Stimulated activated naive CD8-positive, alpha-beta T cell treated with anti-CD3 and anti-CD28 coated beads, Interleukin-15, Interleukin-2, amounts not matched to agents 100 U/mL and 50 U/mL, for 24 hours (primary cell): ENCODE results near the gene SPATA21.
"Not testable (repeated sequence)": the region's sequence is repeated elsewhere in the genome, so short reads cannot be mapped to it uniquely, and the experiment has no call there.

Experiments
- ATAC-seq: fragments of 150-1000 bp; cut with Tn5 transposase; one replicate; pipeline ENCODE4 v1.10.0; 2021
- DNase-seq: peaks from one replicate; pipeline ENCODE4 v3.0.0; 2021

SPATA21 gene

DNA sequence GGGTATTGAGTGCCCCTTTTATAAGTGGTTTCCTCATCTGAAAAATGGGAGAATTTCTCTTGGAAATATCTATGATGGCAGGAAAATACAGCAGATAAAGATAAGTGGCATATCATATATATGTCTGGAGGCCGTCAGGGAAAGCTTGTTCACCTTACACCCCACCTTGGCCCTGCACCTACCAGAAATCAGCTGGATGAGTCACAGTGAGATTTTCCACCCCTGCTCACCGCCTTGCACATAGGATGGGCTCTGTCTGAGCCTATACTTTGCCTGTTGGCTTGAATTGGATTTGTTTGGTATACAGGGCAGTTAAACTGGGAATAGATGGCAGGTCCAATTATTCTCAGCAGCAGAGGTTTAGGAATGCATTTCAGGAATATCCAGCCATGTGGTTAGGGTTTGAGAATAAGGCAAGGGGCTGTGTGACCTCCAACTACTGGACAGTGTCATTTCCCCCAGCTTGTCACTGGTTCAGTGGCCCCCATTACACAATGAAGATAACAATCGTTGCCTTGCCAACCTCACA lies at the start of gene SPATA21:
SPATA21 (minus strand) TSS at position 479 of the 529 bp plus-strand sequence. CDS start 6,053 bp downstream, outside the sequence.
- no peak for ATAC-seq
- no peak for DNase-seq

DNA sequence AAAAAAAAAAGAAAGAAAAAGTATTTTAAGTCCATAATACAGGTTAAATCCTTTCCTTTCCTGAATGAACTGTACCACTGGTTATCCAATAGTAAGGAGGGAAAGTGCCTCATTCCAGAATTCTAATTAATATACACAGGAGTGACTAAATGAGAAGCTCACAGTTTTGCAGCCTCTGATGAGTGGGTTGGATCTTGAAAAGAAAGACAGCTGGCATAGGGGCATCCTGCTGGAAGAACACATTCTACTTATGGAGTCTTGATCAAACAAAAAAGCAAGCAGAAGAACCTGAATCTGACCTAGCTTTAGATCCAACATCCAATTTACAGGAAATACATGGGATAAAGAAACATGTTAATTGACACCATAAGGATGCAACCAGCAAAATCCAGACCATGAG lies 49.8 kb upstream of the SPATA21 start:
- not testable (repeated sequence) for DNase-seq

DNA sequence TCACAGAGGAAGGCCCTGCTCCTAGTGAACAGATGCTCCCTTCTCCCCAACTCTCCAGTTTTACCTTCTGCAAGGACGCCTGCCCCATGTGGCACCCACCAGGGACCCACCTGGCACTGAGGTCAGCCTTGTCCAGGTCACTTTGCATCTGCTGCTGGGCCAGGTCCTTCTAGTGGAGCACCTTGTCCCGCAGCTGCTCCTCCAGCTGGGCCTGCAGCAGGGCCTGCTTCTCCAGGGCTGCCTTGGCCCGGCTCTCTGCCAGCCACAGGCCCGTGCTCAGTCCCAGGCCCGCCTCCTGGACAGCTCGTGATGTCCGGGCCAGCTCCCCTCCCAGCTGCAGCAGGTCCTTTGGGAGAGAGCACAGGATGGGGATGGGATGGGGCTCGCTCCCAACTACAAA lies 49.1 kb upstream of the SPATA21 start:
- ATAC-seq, DNase-seq: not testable (repeated sequence)

More for the DNA sequence above, 49.8 kb upstream of the SPATA21 start:
- not testable (repeated sequence) for ATAC-seq

GRCh38 chr1:16484931-16485330 lies 47.7 kb upstream of the SPATA21 start:
- no peak for ATAC-seq
- DNase-seq = no peak

GRCh38 chr1:16484501-16484835 lies 47.2 kb upstream of the SPATA21 start:
- DNase-seq (no peak), ATAC-seq (no peak)

DNA sequence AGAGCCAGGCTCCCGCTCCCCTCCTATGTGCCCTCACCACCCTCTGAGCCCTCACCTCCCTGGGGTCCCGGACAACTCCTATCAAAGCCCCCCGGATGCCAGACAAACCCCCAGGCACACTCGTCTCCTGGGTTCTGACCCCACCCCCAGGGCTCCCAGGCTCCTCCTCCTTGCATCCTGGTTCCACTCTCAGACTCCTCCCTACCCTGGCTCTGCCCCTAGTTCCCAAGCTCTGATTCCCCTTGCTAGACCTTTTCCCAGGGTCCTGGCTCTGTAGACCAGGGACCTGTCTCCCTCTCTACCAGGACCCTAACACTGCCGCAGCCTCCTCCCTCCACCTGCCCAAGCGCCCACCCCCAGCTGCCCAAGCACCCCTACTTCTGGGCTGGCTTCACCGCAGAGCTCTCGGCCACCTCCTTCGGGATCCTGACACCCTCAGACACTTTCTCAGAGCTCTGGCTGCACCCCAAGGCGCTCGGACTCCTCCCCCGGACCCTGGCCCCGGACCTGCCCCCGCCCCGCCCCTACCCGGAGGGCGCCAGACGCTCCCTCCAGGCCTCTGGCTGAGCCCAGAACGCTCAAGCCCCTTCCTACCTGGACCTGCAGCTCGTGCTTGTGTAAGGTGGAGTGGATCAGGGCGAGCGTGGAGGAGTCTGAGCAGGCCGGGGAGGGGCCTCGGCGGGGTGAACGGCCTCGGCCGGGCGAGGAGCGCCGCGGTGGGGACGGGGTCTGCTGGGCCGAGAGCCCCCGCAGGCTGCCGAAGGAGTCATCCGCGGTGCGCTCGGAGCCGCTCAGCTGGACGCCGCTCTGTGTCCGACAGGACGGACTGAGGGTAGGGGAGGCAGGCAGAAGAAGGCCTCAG lies 46.6 kb upstream of the SPATA21 start:
- DNase-seq, ATAC-seq: not testable (repeated sequence)

GRCh38 chr1:16483146-16483545 lies 45.9 kb upstream of the SPATA21 start:
- not testable (repeated sequence) for ATAC-seq, DNase-seq

DNA sequence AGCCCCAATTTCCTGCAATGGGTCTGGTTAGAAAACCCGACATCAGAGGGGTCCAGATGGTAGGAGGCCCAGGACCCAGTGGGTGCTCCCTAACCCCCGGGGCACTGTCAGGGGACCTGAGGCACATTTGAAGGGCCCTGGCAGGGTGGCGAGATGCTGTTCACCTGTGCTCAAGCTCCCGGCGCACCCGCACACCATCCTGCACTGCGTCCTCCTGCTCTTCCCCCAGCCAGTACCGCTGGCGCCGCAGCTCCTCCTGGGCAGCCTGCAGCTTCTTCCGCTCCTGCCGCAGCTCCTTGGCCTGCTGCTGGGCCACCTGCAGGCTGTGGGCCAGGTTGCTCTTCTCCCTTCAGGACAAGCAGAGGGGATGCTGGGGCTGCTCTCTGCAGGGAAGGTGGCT lies 40.9 kb upstream of the SPATA21 start:
- DNase-seq (no peak), ATAC-seq (no peak)

GRCh38 chr1:16475771-16476770 lies 38.8 kb upstream of the SPATA21 start:
- not testable (repeated sequence) for DNase-seq, ATAC-seq

DNA sequence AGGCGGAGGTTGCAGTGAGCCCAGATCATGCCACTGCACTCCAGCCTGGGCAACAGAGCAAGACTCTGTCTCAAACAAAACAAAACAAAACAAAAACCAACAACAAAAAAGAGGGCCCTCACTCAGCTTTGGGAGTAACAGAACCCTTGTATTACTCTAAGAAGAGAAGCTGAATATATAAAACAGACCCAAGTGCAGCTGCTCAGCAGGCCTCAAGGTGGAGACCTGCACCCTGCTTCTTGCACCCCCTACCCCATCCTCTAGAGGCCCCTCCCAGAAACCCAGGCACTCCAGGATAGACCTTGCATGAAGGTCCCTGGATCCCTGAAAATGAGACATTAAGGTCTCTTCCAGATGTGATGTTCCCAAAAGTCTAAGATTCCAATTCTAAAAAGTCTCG lies 37.7 kb upstream of the SPATA21 start:
- ATAC-seq, DNase-seq: not testable (repeated sequence)

DNA sequence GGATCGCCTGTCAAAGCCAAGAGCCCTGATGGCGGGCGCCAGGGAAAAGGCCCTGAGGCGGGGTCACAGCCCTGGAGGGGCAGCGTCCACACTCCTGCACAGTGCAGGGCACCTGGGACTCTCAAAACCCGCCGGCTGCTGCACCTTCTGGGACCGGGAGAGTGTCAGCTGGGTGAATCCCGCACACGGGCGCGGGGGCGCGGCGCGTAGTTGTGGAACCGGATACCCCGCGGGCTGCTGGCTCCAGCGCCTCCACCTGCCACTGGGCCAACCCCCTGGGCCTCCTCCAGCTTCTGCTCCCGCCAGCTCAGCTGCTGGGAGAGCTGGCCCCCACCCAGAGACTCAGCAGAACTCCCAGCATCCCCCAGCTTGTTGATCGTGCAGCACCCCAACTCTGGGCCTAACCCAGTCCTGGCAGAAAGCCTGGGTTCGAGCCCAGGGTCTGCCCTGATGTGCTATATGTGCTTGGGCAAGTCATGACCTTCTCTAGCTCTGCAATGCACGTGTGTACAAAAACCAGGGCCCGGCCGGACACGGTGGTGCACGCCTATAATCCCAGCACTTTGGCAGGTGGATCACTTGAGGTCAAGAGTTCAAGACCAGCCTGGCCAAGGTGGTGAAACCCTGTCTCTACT lies 37.1 kb upstream of the SPATA21 start:
- no peak for ATAC-seq
- DNase-seq = no peak

DNA sequence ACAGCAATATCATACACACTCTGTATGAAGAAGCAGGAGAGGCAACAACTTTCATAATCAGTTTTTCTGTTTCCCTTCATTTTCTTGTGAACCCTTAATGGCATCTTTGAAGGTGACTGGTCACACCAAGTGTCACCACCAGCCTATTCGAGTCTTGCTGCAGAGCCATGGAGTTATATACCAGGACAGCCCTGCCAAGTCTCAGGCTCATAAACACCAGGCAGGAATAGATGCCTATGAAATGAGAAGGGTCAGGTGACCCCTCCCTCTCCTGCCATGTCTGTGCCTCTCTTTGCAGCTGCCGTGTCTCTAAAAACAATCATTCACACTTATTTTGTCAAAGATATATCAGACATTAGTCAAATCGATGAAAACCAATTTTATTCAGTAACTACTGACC lies 31.3 kb upstream of the SPATA21 start:
- no peak for ATAC-seq
- DNase-seq = no peak

DNA sequence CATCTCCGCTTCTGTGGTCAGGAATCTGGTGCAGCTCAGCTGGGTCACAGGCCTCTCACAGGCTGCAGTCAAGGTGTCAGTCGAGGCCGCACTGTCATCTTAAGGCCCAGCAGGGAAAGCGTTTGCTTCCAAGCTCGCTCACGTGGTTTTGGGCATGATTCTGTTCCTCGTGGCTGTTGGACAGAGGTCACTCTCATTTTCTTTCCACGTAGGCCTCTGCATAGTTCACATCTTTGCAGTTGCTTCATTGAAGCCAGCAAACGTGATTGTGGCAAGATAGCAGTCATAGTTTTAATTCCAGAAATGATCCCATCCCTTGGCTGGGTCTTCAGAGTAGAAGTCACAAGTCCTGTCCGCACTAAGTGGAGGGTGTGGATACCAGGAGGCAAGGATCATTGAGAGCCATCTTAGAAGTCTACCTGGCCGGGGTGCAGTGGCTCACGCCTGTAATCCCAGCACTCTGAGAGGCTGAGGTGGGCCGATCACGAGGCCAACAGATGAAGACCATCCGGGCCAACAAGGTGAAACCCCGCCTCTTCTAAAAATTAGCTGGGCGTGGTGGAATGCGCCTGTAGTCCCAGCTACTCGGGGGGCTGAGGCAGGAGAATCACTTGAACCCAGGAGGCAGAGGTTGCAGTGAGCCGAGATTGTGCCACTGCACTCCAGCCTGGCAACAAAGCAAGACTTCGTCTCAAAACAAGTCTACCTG lies 27.8 kb upstream of the SPATA21 start:
- no peak for ATAC-seq
- no peak for DNase-seq

- ATAC-seq = no peak
- DNase-seq = no peak
These were observed 25.6 kb upstream of the SPATA21 start for GRCh38 chr1:16462773-16463330.

DNA sequence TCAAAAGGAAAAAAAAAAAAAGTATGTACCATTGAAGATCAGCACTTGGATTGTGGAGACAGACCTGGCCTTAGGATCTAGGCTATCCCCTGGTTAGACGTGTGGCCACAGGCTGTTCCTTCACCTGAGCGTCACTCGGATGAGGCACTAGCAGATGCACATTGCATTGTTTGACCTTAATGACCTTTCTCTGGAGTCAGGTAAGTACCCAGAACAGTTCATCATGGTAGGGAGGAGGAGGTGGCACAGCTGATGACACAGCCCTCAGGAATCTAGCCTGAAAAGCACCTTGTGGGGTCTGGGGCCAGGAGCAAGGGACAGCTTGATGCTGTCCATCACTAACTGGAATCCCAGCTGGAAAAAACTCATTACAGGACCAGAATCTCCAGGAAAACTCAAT lies 24.5 kb upstream of the SPATA21 start:
- ATAC-seq = no peak
- DNase-seq = no peak

DNA sequence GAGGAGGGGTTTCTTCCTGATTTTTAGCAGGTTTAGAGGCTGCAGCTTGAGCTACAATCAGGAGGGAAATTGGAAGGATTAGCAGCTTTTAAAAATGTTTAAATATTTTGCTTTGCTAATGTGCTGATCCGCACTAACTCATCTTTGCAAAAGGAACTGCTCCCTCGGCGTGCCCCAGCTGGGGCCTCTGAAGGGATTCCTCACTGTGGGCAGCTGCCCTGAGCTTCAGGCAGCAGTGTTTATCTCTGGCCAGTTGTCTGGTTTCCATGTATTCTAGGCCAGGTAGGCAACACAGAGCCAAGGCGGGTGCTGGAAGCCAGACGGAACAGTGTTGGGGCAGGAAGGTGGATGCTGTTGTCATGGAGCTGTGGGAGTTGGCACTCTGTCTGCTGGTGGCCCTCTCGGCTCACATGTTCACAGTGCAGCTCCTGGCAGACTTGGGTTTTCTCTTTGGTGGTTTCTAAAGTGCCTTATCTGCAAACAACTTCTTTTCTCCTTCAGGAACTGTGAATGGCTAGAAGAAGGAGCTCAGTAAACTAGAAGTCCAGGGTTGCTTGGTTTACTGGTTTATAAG lies 22.2 kb upstream of the SPATA21 start:
- no peak for ATAC-seq
- no peak for DNase-seq

- DNase-seq (no peak), ATAC-seq (no peak)
These were observed 21.6 kb upstream of the SPATA21 start for GRCh38 chr1:16458831-16459230.

DNA sequence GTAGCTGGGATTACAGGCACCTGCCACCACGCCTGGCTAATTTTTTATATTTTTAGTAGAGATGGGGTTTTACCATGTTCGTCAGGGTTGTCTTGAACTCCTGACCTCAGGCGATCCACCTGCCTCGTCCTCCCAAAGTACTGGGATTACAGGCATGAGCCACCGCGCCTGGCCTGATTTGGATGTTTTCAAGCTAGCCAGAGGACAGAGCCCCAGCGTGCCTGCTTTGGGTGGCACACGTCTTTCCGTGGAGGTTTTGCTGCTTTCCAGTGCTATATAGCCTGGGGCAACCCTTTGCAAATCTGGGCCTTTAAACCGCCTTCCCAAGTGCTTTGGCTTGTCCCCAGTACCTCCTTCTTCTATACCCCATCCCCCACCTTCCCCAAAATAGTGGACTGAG lies 18.9 kb upstream of the SPATA21 start:
- ATAC-seq, DNase-seq: not testable (repeated sequence)

DNA sequence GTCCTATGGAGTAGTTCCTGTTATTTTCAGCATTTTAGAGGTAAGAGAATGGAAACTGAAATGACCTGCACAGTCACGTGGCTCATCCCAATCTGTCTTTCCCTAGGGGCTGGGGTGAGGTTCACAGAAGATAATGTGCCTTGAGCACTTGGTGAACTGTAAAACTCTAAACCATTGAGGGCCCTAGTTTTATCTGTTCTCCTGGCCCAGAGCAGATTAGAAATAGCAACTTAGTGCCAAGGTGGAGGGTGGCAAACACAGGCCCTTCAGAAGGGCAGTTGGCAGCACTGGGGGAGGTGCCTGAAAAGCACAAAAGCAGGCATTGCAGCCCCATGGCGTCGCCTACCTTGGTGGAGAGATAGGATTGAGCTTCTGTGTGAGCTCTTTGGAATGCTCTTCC lies 17.7 kb upstream of the SPATA21 start:
- not testable (repeated sequence) for ATAC-seq, DNase-seq

GRCh38 chr1:16451841-16452528 lies 14.8 kb upstream of the SPATA21 start:
- ATAC-seq (peak; percentile 23), DNase-seq (no peak)
